Endodermal cell (in vitro differentiated cells): ENCODE measurements around the gene CLTB. TPM values are rescaled to one million over a fixed set of nuclear protein-coding genes. Genes with fewer than 3 reads are reported as not detected.

ENCODE experiments used
- DNase-seq: peaks from one replicate; pipeline ENCODE4 v3.0.0-alpha.2; 2017
- H3K27ac ChIP-seq: 2 replicates; pipeline ENCODE4 v1.5.1; 2013; ENCODE audit warnings: mild to moderate bottlenecking, low read depth, low read length, moderate library complexity
- H3K27me3 ChIP-seq: 2 replicates; pipeline ENCODE4 v1.6.1; 2013; ENCODE audit warnings: mild to moderate bottlenecking, low read length, moderate library complexity; ENCODE audit not compliant: insufficient read depth, control insufficient read depth, poor library complexity, severe bottlenecking
- H3K36me3 ChIP-seq: 2 replicates; pipeline ENCODE4 v1.7.0; 2013; ENCODE audit warnings: mild to moderate bottlenecking, low read length, moderate library complexity; ENCODE audit not compliant: control insufficient read depth, insufficient read depth
- H3K4me1 ChIP-seq: one replicate; pipeline ENCODE4 v1.7.0; 2013; ENCODE audit warnings: low read length; ENCODE audit not compliant: control insufficient read depth, insufficient read depth
- H3K4me3 ChIP-seq: 2 replicates; pipeline ENCODE4 v1.5.1; 2013; ENCODE audit warnings: mild to moderate bottlenecking, low read length, moderate library complexity
- H3K9ac ChIP-seq: 2 replicates; pipeline ENCODE4 v1.6.1; 2013; ENCODE audit warnings: mild to moderate bottlenecking, low read length, moderate library complexity; ENCODE audit not compliant: poor library complexity, severe bottlenecking; ENCODE audit errors: extremely low read depth
- H3K9me3 ChIP-seq: 2 replicates; pipeline ENCODE4 v1.6.1; 2013; ENCODE audit warnings: mild to moderate bottlenecking, low read length, moderate library complexity; ENCODE audit not compliant: control insufficient read depth
- H3K27ac Mint-ChIP-seq: 2 replicates; pipeline ENCODE4 v1.8.0; 2020; ENCODE audit warnings: mixed read lengths
- H3K27me3 Mint-ChIP-seq: 2 replicates; pipeline ENCODE4 v1.8.0; 2021; ENCODE audit warnings: mild to moderate bottlenecking, mixed read lengths; ENCODE audit not compliant: insufficient read depth
- H3K36me3 Mint-ChIP-seq: 2 replicates; pipeline ENCODE4 v1.8.0; 2020; ENCODE audit warnings: low read depth, mixed read lengths
- H3K4me1 Mint-ChIP-seq: 2 replicates; pipeline ENCODE4 v1.8.0; 2020; ENCODE audit warnings: mixed read lengths
- H3K4me3 Mint-ChIP-seq: 2 replicates; pipeline ENCODE4 v1.8.0; 2020; ENCODE audit warnings: mild to moderate bottlenecking, moderate library complexity, mixed read lengths
- H3K9me3 Mint-ChIP-seq: 2 replicates; pipeline ENCODE4 v1.8.0; 2020; ENCODE audit warnings: mild to moderate bottlenecking, mixed read lengths
- CTCF ChIP-seq: fragments of 200-600 bp; sonication (generic); conservative IDR thresholded peaks from 2 replicates; pipeline ENCODE4 v1.5.0; 2021; ENCODE audit warnings: antibody characterized with exemption, mild to moderate bottlenecking
- WGBS, 2 experiments: methylation state at CpG; one replicate each; pipeline versions ENCODE4 v1.1.5 to v1.1.7; 2013; ENCODE audit warnings: missing lambda C conversion rate in 2 of 2, mixed read lengths in 1 of 2; ENCODE audit not compliant: insufficient coverage in 1 of 2, insufficient read length in 1 of 2; 5-methylcytosine and 5-hydroxymethylcytosine counted together
- total RNA-seq, 2 donors: library from RNA; stranded (reverse); fragmentation: NEBNext Ultra II Directional in 1 of 2; extraction: Animal tissue kit (Norgen Biotek cat#: 25700) in 1 of 2; gene quantifications; 2 replicates in 1 of 2; 3 replicates in 1 of 2; pipeline ENCODE4 v1.2.1, GENCODE V29; 2021

CLTB gene
- total RNA-seq, 2 donors from 2014 or later: 40.9 to 49.7 TPM

GRCh38 chr5:176461349-176461748 is 45.0 kb upstream of the CLTB start:
- Mint-ChIP-seq H3K36me3 (peaks cover 37% of the 10 kb centered on the region), H3K9me3 (no peaks in the 10 kb centered on the region), H3K27me3 (no peaks in the 10 kb centered on the region), H3K4me1 (peaks cover 9% of the 10 kb centered on the region), H3K27ac (no peak overlapping the region), H3K4me3 (no peak overlapping the region)
- no peak overlapping the region for H3K9ac ChIP-seq
- no peak overlapping the region for H3K27ac ChIP-seq
- TF ChIP-seq CTCF: no peak
- H3K4me3 ChIP-seq: no peak overlapping the region
- H3K36me3 ChIP-seq: peaks cover 39% of the 10 kb centered on the region
- no peaks in the 10 kb centered on the region for H3K27me3 ChIP-seq
- 100% methylated on average over 1 of the region's 2 CpGs for WGBS, 2 experiments
- H3K9me3 ChIP-seq: no peaks in the 10 kb centered on the region
- no peak for DNase-seq
- no peaks in the 10 kb centered on the region for H3K4me1 ChIP-seq

GRCh38 chr5:176458904-176459561 is 42.7 kb upstream of the CLTB start:
- DNase-seq: no peak
- no peak overlapping the region for H3K4me3 Mint-ChIP-seq
- Histone ChIP-seq H3K9ac (no peak overlapping the region), H3K27ac (no peak overlapping the region), H3K27me3 (no peaks in the 10 kb centered on the region), H3K4me3 (no peak overlapping the region), H3K36me3 (peaks cover 46% of the 10 kb centered on the region), H3K9me3 (no peaks in the 10 kb centered on the region), H3K4me1 (no peaks in the 10 kb centered on the region)
- peaks cover 44% of the 10 kb centered on the region for H3K36me3 Mint-ChIP-seq
- H3K4me1 Mint-ChIP-seq: no peaks in the 10 kb centered on the region
- no peaks in the 10 kb centered on the region for H3K27me3 Mint-ChIP-seq
- no peaks in the 10 kb centered on the region for H3K9me3 Mint-ChIP-seq
- no peak for TF ChIP-seq CTCF
- H3K27ac Mint-ChIP-seq: no peak overlapping the region
- 83 to 100% methylated on average over 1 of the region's 3 CpGs for WGBS, 2 experiments

DNA sequence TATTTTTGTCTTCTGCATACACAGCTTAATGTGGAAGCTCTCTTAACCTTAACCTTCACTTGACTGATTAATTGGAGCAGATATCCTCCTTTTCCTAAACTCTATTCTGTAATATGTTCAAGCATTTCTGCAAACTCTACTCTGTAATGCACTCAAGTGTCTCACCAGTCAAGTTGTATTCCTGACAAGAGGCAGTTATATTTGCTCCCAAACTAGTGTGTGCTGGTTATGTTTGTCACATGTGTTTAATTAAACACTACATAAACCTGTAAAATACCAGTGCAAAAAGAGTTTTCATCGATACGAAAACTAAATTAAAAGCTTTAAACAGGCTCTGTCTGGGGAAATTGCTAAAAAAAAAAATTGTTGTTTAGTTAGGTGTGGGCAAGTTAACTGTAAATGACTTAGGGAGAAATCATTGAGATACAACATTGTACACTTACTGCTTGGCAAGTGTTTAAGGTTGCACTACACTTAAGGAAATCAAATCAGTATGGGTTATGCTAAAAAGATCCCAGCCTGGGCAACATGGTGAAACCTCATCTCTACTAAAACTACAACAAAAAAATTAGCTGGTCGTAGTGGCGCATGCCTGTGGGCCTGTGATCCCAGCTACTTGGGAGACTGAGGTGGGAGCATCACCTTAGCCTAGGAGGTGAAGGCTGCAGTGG is 38.5 kb upstream of the CLTB start:
- no peaks in the 10 kb centered on the region for H3K27me3 Mint-ChIP-seq
- H3K36me3 Mint-ChIP-seq: peaks cover 48% of the 10 kb centered on the region
- Histone ChIP-seq H3K27ac (no peak overlapping the region), H3K36me3 (peaks cover 72% of the 10 kb centered on the region), H3K9ac (no peak overlapping the region), H3K9me3 (no peaks in the 10 kb centered on the region), H3K27me3 (no peaks in the 10 kb centered on the region), H3K4me1 (no peaks in the 10 kb centered on the region), H3K4me3 (no peak overlapping the region)
- 95% methylated on average over 4 of the region's 4 CpGs; no CpG with 5 or more reads in 1 of the 2 experiments for WGBS, 2 experiments
- no peaks in the 10 kb centered on the region for H3K9me3 Mint-ChIP-seq
- H3K27ac Mint-ChIP-seq: no peak overlapping the region
- TF ChIP-seq CTCF: no peak
- DNase-seq: no peak
- H3K4me1 Mint-ChIP-seq: no peaks in the 10 kb centered on the region
- H3K4me3 Mint-ChIP-seq: no peak overlapping the region
